ENCODE data around the gene HNRNPUL1. TPM values are rescaled to one million over a fixed set of nuclear protein-coding genes. Genes with fewer than 3 reads are reported as not detected.

HNRNPUL1 gene
- total and polyA plus RNA-seq, 3 donors from 2014 or later, result 192 to 230 (median 197) TPM

DNA sequence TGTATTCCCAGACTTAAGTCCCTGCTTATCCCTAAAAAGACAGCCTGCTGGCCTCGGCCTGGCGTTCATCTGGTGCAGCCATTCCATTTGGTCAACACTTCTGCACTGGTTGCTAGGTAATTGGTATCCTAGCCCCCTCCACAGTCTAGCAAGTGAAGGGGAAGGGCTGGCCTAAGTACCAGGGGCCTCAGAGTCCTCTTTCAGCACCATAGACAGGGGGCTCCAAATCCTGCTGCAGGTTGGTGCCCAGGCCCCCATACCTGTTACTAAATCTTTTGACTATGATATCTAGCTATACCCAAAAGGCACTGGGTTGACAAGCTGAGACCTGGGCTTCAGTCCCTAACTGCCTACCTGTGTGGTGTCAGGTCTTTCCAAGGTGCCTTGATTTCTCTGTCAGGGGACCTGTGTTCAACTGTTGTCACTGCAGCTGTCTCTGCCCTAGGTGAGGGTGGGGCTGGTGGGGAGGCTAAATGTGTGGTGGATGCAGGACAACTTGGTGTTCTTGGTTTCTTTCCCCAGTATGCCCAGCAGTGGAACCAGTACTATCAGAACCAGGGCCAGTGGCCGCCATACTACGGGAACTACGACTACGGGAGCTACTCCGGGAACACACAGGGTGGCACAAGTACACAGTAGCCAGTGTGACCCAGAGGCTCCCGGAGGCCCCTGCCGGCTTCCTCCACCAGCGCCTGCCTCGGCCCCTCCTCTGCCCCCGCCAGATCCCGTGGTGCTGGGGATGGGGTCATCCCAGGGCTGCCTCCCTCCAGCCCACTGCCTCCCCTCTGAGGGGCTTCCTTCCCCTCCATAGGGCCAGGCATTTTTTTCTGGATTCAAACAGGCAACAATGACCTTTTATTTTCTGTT is 42.0 kb downstream of the HNRNPUL1 start:
- 78% methylated on average over 12 to 13 of the region's 13 CpGs for WGBS, 2 donors
- TF ChIP-seq, protein P1, sequence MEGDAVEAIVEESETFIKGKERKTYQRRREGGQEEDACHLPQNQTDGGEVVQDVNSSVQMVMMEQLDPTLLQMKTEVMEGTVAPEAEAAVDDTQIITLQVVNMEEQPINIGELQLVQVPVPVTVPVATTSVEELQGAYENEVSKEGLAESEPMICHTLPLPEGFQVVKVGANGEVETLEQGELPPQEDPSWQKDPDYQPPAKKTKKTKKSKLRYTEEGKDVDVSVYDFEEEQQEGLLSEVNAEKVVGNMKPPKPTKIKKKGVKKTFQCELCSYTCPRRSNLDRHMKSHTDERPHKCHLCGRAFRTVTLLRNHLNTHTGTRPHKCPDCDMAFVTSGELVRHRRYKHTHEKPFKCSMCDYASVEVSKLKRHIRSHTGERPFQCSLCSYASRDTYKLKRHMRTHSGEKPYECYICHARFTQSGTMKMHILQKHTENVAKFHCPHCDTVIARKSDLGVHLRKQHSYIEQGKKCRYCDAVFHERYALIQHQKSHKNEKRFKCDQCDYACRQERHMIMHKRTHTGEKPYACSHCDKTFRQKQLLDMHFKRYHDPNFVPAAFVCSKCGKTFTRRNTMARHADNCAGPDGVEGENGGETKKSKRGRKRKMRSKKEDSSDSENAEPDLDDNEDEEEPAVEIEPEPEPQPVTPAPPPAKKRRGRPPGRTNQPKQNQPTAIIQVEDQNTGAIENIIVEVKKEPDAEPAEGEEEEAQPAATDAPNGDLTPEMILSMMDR (IDR thresholded peaks at IDR 0.05), result no peak
- no peaks in the 10 kb centered on the region for H3K27me3 ChIP-seq
- no peak overlapping the region for H3K4me3 ChIP-seq
- H3K4me1 ChIP-seq, result peaks cover 18% of the 10 kb centered on the region
- no peaks in the 10 kb centered on the region for H3K36me3 ChIP-seq (ENCODE audit: low read depth, missing control alignments)
- DNase-seq, result no peak
- no peaks in the 10 kb centered on the region for H3K9me3 ChIP-seq
- H3K27ac ChIP-seq, result no peak overlapping the region
- intact Hi-C loops (cut with DNase I; ENCODE audit: low total_unique reads), result loop anchor here (5.0 kb wide), 1 partner anchor 39 kb away; no protein-coding TSS in a partner anchor

DNA sequence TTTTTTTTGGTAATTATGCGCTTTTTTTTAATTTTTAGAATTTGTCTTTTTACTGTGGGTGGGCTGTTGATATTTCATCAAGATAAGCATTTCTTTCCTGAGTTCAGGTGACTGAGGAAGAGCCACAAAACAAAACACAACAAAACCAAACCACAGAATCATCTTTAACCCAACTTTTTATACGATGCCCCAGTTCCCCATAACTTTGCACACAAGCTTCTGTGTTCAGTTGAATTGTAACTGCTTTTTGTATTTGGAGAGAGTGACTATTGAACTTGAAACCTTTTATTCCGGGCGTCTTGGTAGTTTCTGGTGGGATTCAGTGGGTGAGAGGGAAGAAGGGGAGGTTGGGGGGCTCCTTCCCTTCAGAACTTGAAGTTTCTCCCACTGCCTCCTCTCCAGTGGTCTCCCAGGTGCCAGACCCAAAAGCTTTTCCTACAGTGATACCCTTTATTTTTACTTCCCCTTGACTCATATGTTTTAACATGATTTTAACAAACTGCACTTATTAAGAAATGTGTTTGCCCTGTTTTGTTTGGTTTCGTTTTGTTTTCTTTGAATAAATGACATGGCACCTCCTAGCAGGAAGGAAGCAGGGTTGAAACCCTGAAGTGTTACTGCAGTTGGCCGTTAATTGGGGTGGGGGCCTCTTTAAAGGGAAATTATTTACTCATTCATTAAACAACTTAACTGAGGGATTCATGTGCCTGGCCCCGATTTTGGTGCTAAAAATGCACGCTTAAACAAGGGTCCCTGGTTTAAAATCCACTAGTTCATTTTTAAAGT is 43.1 kb downstream of the HNRNPUL1 start:
- no peak for DNase-seq

DNA sequence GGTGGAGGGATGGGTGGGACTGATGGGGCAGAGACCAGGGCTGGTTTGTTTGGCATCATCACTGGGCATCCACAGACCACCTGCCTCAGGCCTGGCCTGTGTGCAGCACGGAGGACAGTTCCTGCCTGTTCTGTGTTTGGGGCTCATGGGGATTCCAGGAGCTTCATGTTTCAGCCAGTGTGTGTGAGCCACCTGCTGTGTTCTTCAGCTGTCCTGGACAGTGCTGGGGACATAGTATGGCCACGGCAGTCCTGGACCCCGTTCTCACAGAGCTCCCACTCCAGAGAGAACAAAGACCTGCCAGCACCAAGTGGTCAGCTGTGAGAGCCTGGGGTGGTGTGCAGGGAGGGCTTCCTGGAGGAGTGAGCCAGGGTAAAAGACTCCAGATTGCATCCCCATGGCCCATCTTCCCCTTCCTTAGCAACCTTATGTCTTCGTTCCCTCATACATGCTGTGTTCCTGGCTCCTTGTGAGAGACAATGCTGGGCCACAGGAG is 43.8 kb downstream of the HNRNPUL1 start:
- intact Hi-C loops (cut with DNase I; ENCODE audit: low total_unique reads), result loop anchor here (5.0 kb wide), 1 partner anchor 41 kb away; no protein-coding TSS in a partner anchor

More for the DNA sequence above, 43.1 kb downstream of the HNRNPUL1 start:
- TF ChIP-seq POLR2A (IDR thresholded peaks at IDR 0.05), result no peak
- TF ChIP-seq, protein P1 (IDR thresholded peaks at IDR 0.05), result no peak
- Histone ChIP-seq H3K4me1 (peaks cover 20% of the 10 kb centered on the region), H3K36me3 (ENCODE audit: low read depth, missing control alignments) (no peaks in the 10 kb centered on the region), H3K27ac (peak overlapping the region in 1 of 2 donors; percentile 97), H3K4me3 (no peak overlapping the region), H3K9me3 (no peaks in the 10 kb centered on the region), H3K27me3 (no peaks in the 10 kb centered on the region)
- 62 to 71% methylated on average over 8 of the region's 8 CpGs for WGBS, 2 donors
- intact Hi-C loops (cut with DNase I; ENCODE audit: low total_unique reads), result loop anchor here (5.0 kb wide), 1 partner anchor 40 kb away; no protein-coding TSS in a partner anchor

GRCh38 chr19:41308450-41309179 is 44.4 kb downstream of the HNRNPUL1 start:
- peak overlapping the region in 1 of 2 donors; percentile 77 for H3K4me3 ChIP-seq
- H3K36me3 ChIP-seq (ENCODE audit: low read depth, missing control alignments), result no peaks in the 10 kb centered on the region

More for the DNA sequence above, 43.8 kb downstream of the HNRNPUL1 start:
- Histone ChIP-seq H3K27me3 (no peaks in the 10 kb centered on the region), H3K4me1 (peaks cover 20% of the 10 kb centered on the region), H3K4me3 (no peak overlapping the region), H3K9me3 (no peaks in the 10 kb centered on the region), H3K27ac (peak overlapping the region; percentile 93 to 97), H3K36me3 (ENCODE audit: low read depth, missing control alignments) (no peaks in the 10 kb centered on the region)
- 20 to 51% methylated on average over 2 to 4 of the region's 4 CpGs for WGBS, 2 donors
- DNase-seq, result no peak
- TF ChIP-seq POLR2A (IDR thresholded peaks at IDR 0.05), result no peak
- TF ChIP-seq, protein P1 (IDR thresholded peaks at IDR 0.05), result no peak

More at GRCh38 chr19:41308450-41309179, 44.4 kb downstream of the HNRNPUL1 start:
- intact Hi-C loops (cut with DNase I; ENCODE audit: low total_unique reads), result loop anchor here (5.0 kb wide), 1 partner anchor 41 kb away; no protein-coding TSS in a partner anchor
- peaks cover 20% of the 10 kb centered on the region for H3K4me1 ChIP-seq
- no peaks in the 10 kb centered on the region for H3K9me3 ChIP-seq
- H3K27ac ChIP-seq, result peak overlapping the region; percentile 93 to 97
- WGBS, 2 donors, result 16 to 20% methylated on average over 8 of the region's 8 CpGs
- TF ChIP-seq POLR2A (IDR thresholded peaks at IDR 0.05), result no peak
- TF ChIP-seq, protein P1 (IDR thresholded peaks at IDR 0.05), result peak; percentile 94 to 99 (median 98)
- DNase-seq, result peak; percentile 98
- no peaks in the 10 kb centered on the region for H3K27me3 ChIP-seq
